Activated CD4-positive, alpha-beta T cell treated with anti-CD3 and anti-CD28 coated beads, Interleukin-2, amount 50 U/mL, for 1 hour (primary cell): Measurements from ENCODE around the gene RAD23B.

Experiments
- DNase-seq: peaks from one replicate; pipeline ENCODE4 v3.0.0-alpha.2; 2020

The RAD23B gene

GRCh38 chr9:107269254-107269653 lies 13.8 kb upstream of the RAD23B start:
- no peak for DNase-seq

GRCh38 chr9:107269681-107270080 lies 13.4 kb upstream of the RAD23B start:
- no peak for DNase-seq

GRCh38 chr9:107270082-107270481 lies 13.0 kb upstream of the RAD23B start:
- no peak for DNase-seq

- DNase-seq: no peak
Observed at GRCh38 chr9:107270580-107270979, 12.5 kb upstream of the RAD23B start.

DNA sequence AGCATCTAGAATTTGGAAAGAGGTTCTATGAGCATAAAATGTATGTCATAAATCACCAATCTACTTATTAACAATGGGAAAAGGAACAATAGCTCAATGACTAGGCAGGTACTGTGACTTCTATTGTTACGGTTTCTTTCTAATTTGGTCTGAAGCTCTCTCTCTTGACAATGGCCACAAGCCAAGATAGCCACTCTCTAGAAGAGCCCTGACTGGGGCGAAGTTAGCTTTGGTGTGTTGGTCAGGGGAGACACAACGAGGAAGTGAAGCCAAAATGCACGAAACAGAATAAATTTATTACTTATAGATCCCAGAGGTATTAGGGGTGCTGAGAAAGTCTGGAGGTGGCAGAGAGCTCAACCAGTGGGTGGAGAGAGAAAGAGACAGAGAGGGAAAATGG lies 9.4 kb upstream of the RAD23B start:
- DNase-seq: no peak

DNA sequence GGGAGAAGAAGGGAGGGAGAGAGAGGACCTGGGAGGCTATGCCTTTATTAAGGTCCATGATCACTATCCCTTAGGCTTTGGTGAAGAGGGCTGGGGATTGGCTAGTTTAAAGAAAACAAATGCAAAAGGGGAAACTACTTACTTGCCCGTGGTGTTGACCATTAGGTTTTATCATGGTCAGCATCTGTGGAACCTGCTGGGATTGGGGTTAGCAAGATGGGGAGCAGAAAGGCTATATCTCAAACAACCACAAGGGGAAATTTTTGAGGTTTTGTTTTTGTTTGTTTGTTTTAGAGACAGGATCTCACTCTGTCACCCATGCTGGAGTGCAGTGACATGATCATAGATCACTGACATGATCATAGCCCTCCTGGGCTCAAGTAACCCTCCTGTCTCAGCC lies 9.0 kb upstream of the RAD23B start:
- DNase-seq: no peak

DNA sequence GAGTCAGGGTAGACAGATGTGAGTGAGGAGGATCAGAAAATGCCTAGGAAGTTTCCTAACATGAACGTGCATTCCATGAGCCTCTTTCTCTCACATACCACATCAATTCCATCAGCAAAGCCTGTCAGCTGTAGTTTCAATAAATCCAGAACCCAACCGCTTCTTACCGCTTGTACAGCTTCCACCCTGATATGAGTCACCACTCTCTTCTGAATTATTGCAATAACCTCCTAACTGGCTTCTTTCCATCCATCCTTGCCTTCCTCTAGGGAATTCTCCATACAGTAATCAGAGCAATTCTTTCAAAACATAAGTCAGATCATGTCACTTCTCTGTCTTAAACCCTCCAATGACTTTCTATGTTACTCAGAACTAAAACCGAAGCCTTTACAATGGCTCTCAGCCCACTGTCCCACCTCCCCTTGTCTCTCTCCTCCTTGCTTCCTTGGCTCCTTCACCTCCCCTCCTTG lies 8.1 kb upstream of the RAD23B start:
- no peak for DNase-seq

DNA sequence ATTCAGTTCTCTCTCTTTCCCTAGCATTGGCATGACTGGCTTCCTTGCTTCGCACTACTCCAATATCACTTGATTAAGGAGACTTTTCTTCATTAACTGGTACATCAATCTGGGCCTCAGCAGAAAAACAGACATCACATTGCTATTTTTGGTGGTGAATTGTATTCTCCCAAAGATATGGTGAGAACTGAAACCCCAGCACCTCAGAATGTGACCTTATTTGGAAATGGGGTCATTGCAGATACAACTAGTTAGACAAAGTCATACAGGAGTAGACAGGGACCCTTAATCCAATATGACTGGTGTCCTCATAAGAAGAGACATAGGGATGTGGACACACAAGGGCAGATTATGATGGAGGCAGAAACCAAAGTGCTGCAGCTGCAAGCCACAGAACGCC lies 7.5 kb upstream of the RAD23B start:
- DNase-seq: no peak

DNA sequence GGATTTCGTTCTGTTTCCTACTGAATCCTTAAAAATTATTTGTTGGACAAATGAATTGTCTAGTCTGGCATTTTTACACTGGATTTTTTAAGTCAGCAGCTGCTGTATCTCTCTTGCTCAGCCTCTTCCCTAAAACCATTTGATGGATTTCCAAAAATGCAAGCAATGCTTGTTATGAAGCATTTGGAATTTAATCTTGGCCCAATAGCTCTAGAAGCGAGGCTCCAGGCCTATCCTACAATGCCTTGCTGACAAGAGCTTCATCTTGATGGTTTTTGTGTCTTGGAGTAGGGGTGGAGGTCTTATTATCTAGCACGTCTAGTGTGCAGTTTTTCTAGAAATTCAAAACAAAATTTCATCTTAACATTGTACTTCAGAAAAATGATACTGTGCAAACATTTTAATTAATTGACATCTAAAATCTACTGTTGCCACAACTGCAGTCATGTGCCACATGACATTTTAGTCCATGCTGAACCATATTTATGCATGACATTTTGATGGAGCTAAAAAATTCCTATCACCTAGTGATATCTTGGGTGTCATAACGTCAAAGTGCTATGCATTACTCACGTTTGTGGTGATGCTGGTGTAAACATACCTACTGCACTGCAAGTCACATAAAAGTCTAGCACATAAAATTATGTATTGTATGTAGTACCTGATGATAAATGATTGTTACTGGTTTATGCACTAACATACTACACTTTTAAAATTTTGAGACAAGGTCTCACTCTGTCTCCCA lies 5.9 kb upstream of the RAD23B start:
- DNase-seq: no peak

- no peak for DNase-seq
Observed at GRCh38 chr9:107277801-107278200, 5.3 kb upstream of the RAD23B start.

DNA sequence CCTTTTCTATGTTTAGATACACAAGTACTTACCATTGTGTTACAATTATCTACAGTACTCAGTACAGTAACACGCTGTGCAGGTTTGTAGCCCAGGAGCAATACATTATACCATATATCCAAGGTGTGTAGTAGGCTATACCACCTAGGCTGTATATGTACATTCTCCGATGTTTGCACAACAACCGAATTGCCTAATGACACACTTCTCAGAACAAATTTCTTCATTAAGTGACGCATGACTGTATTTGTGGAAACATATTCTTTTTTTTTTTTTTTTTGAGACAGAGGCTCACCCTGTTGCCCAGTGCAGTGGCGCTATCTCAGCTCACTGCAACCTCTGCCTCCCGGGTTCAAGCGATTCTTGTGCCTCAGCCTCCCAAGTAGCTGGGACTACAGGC lies 4.0 kb upstream of the RAD23B start:
- DNase-seq: no peak

GRCh38 chr9:107280543-107280942 lies 2.5 kb upstream of the RAD23B start:
- no peak for DNase-seq

DNA sequence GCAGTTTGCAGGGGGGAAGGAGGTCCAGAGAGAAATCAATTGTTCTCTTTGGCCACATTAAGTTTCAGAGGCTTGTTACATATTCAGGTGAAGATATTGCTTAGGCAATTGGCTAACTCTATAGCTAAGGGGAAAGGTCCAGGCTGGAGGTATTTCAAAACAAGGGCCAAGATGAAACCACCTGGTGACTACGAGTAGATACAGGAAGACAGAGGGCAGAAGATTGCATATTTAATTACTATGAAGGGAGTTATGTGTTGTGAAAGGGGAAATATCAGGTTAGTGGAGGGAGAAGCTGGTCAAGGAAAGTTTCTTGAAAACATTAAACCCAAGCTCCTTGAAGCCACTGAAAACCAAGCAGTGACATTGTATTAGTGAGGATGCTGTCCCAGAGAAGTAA lies 1.9 kb upstream of the RAD23B start:
- DNase-seq: no peak

DNA sequence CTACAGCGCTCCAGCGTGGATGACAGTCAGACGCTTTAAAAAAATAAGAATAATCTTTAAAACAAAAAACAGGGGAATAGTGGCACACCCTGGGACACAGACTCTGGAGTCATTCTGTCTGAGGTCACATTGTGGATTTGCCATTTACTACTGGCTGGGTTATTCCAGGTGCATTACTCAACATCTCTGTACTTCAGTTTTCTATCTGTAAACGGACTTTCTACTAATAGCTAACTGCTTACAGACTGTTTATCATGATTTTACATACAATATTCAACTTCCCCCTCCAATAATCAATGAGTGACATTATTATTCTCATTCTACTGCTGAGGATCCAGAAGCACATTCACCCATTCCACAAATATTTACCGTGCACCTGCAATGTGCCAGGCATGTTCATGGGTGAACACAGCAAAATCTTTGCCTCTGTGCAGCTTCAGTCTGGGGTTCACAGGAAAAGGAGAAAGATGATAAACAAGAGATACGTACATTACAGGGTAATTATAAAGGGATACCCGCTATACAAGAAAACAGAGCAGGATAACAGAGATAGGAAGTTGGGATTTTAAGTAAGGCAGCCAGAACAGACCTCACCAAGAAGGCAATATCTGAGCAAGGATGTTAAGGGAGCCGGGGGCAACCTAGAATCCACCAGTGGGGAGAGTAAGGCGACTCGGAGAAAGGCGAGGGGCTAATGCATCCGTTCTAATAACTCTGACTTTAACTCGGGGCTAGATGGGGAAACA lies 984 bp upstream of the RAD23B start:
- no peak for DNase-seq

DNA sequence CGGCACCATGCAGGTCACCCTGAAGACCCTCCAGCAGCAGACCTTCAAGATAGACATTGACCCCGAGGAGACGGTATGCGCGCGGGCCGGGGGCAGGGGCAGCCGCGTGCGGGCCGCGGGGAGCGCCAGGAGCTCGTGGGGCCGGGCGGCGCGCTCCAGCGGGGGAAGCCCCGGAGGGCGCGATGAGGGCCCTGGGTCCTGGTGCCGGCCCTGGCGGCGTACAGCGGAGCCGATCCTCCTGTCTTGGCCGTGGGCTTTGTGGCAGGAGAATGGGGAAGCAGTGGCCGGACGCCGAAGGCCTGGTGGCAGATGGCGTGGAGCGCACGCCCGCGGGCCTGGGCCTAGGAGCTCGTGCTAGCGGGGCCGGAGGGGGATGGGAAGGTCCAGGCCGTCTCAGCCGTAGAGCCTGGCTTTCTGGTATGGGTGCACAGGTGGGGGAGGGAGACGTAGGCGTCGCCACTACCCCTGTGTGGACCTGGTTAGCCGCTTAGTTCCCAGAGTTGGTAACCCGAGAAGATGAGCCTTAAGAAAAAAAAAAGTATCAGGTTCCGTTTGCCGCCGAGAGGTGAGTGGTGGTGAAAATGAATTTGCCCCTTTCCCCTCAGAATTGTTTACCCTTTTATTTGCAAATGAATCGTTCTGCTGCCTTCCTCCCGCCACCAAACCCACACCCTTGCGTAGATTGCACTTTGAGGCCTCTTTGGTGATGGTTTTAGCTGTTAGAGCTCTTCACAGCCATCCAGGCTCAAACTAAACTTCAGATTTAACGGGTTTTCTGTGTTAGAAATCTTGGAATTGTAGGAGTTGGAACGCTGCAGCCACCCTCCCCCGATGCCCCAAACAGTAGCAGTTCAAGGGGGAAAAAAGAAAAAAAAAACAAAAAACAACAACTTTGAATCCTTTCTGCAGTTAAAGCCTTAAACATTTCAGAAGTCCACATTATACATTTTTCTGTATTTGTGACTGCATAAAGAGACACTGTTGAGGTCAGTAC lies 841 bp downstream of the RAD23B start:
- peak; percentile 43 for DNase-seq

GRCh38 chr9:107284636-107285035 lies 1.6 kb downstream of the RAD23B start:
- DNase-seq: no peak

DNA sequence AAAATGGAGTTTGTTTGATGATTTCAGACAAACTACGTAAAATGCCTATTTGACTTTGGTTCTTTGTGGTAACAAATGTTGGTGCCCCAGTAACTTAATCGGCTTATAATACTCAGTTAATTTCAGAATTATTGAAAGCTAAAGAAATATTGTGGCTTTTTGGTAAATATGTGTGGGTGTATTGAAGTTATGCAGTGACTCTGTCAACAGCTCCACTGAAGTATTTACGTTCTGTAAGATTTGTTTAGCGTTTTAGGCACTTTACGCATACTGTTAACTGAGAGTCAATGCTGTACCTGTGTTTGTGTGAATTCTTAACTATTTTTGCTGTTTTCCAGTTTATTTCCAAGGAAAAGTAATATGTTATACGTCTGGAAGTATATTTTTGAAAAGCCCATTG lies 2.2 kb downstream of the RAD23B start:
- no peak for DNase-seq

GRCh38 chr9:107286057-107286456 lies 3.0 kb downstream of the RAD23B start:
- DNase-seq: no peak

DNA sequence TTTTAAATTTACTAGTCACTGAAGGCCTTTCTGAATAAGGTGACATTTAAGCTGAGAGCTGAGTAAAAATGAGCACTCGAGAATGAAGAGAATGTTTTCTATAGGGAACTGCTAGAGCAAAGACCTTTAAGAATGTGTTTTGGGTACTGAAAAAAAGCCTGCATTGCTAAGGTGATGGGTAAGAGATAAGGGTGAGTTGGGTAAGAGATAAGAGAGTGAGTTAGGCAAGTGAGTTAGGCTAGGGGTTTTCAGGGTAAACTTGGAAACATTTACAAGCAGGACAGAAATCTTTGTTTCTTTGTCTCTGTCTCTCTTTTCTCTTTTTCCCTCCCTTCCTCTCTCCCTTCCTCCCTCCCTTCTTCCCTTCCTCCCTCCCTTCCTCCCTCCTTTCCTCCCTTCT lies 5.6 kb downstream of the RAD23B start:
- DNase-seq: no peak

GRCh38 chr9:107290619-107291018 lies 7.5 kb downstream of the RAD23B start:
- DNase-seq: no peak

DNA sequence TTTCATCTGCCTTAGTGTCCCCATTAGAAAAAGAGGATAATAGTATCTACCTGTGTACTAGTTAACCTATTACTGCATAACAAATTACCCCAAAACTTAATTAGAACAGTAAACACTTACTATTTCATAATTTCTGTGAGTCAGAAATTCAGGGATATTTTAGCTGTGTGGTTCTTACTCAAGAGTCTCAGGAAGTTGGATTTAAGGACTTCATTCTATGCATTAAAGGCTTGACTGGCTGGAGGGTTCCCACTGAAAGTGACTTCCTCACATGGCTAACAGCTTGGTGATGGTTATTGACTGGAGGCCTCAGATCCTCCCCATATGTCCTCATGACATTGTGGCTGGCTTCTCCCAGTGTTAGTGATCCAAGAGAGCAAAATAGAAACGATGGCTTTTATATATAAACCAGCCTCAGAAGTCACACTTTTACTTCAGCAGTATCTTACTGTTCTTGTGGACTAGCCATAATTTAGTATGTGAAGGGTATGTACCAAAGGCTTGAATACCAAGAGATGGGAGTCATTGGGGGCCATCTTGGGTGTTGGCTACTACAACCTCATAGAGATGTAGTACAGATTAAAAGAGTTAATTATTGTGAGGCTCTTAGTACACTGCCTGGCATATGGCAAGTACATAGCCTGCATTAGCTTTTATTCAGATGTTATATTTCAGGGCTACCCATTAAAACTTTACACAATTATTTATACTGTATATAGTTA lies 9.9 kb downstream of the RAD23B start:
- DNase-seq: no peak

GRCh38 chr9:107293543-107294085 lies 10.5 kb downstream of the RAD23B start:
- no peak for DNase-seq
